ENCODE data around the gene XIRP2.

The XIRP2 gene

DNA sequence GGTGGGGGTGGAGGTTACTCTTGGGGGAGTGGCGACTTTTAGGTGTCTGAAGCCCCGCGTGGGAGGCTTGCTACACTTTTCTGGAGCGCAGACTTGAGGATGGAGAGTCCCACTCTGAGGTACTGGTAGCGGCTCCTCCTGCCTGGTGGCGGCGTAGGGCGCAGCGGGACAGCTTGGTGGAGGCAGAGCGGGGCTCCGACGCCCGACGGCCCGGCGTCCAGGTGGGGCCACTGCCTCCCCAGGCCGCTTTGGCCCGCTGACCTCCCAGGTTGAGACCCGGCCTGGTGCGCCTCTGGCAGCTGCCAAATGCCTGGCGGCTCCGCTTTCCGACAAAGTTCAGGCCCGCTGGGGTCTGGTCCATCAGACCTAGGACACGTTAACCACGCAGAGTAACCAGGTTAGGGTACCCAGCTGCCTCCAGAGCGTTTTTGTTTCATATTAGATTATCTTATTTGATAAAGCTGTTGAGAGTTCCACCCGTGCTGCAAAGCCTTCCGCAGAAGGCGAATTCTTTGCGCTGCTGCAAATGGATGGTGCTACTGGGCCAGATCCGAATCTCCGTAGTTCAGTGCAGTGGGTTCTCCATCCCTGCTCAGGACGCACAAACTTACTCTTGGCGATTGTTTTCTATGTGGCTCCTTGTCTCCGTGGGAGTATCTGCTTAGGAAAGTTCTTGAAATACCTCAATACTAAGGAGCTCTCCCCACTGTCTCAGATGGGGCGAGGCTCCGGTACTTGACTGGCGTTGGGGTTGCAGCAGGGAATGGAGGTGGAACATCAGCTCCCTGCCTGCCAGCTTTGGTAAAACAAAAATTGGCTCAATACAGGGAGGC lies 405.9 kb downstream of the XIRP2 start:
- no peak for DNase-seq

DNA sequence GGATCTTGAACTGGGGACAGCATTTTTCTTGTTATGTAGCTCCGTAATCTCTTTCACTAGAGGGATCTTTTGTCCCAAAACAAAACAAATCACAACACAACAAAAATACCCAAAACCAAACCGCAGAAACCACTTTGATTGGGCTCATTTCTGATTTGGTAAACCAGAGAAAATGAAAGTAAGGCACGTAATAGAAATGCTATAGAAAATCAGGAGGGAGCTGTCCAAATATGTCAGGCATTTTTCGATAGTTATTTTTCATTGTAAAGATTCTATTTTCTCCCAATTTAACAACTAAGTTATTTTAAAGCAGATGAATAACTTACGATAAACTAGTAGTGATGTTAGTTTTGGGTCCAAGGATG lies 406.5 kb downstream of the XIRP2 start:
- DNase-seq = no peak

DNA sequence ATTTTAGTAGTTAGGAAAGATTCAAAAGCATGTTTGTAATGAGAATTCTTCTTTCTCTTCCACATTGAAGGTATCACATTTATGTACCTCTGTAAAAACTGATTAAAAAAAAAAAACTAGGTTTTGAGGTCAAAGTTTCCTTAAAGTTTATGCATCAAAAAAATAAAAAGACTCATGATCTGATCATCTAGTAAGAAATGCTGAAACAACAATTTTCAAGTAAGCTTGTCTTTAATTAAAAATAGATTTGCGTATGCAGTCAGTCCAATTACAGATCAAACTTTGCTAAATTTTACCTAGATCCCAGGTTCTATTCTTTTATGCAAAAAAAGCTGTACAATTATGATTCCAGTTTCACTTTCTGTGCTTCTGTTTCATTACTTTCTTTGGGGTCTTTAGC lies 409.0 kb downstream of the XIRP2 start:
- no peak for DNase-seq

DNA sequence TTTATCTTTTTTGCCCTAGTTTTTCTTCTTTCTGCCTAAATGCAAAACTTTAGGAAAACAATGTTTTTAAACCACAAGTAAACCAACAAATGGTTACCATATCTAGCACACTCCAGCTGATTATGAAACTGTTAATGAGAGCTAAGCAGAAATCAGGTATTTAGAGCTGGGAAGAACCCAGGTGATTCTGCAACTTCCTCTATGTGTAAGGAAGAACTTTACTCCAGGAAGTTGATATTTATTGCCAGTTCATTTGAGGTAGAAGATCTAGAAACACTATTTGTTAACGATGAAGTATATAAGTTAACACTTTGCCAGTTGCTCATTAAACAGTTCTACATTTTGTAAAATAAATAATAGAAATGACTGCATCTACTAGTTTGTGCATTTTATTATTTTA lies 409.7 kb downstream of the XIRP2 start:
- no peak for DNase-seq

All from CD4-positive, alpha-beta T cell treated with Interleukin-1 beta for 1 hour (primary cell).